GM12873 (cell line): ENCODE data around the gene DES.

Experiments
- CTCF ChIP-seq: IDR thresholded peaks from 2 replicates; pipeline ENCODE4 v1.5.1; 2012; ENCODE audit warnings: low read depth, mild to moderate bottlenecking, moderate library complexity, low read length, control low read depth; ENCODE audit not compliant: insufficient read depth; ENCODE audit errors: missing control alignments

The DES gene

GRCh38 chr2:219408204-219408603 lies 10.0 kb upstream of the DES start:
- TF ChIP-seq CTCF, result no peak

- no peak for TF ChIP-seq CTCF
Measured at GRCh38 chr2:219408631-219409030, 9.5 kb upstream of the DES start.

- no peak for TF ChIP-seq CTCF
Measured at GRCh38 chr2:219409619-219410018, 8.6 kb upstream of the DES start.

GRCh38 chr2:219410390-219410789 lies 7.8 kb upstream of the DES start:
- TF ChIP-seq CTCF, result no peak

- no peak for TF ChIP-seq CTCF
Measured at GRCh38 chr2:219414857-219415256, 3.3 kb upstream of the DES start.

GRCh38 chr2:219415580-219416234 lies 2.5 kb upstream of the DES start:
- TF ChIP-seq CTCF, result no peak

GRCh38 chr2:219416235-219416602 lies 2.0 kb upstream of the DES start:
- TF ChIP-seq CTCF, result no peak
